Astrocyte of the spinal cord (primary cell): ENCODE results near the gene PEX26.
"Not testable (repeated sequence)": the region's sequence is repeated elsewhere in the genome, so short reads cannot be mapped to it uniquely, and the experiment has no call there.

Experiments
- DNase-seq: peaks from one replicate; pipeline ENCODE4 v3.0.0; 2011; ENCODE audit warnings: low read depth, low spot score
- H3K4me3 ChIP-seq: 2 replicates; pipeline ENCODE4 v1.5.1; 2011; ENCODE audit warnings: low read depth, mild to moderate bottlenecking, low read length, moderate library complexity
- in situ Hi-C: cut with HindIII; loops from 2 replicates; pipeline ENCODE4 v1.10.0; 2017; ENCODE audit warnings: low sequenced_read_pairs
- TF ChIP-seq, protein P1 (sequence below): IDR thresholded peaks from 2 replicates; pipeline ENCODE4 v1.5.1; 2012; ENCODE audit warnings: low read depth, mild to moderate bottlenecking, low read length, inconsistent platforms

The PEX26 gene

DNA sequence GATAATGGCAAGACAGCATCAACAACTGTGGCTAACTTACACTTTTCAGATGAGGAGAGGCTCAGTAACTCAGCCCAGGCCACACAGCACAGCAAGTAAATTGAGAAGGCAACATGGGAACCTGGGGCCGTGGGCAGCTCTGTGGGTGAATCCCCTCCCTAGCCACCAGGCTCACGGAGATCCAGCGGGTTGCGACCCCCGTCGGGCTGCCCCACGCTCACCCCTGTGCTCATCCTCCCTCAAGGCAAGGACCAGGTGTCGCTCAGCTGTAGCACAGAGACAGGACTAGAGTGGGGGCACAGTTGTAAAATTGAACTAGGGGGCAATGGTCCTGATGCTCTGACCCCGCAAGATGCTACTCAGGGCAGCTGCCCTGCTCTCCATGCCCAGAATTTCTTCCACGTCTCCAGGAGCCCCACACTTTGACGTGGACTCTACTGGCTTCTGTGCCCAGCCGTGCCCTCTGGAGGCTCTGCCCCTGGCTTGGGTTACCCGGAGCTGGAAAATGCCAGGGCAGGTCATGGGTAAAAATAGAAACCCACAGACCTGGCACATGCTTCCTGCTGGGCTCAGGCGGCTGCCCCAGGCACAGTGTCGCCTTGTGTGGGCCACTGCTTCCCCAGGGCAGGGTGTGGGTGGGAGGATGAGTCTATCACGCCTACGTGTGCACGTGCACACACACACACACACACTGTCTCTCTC lies 41.8 kb downstream of the PEX26 start:
- H3K4me3 ChIP-seq, result no peak overlapping the region
- TF ChIP-seq, protein P1, sequence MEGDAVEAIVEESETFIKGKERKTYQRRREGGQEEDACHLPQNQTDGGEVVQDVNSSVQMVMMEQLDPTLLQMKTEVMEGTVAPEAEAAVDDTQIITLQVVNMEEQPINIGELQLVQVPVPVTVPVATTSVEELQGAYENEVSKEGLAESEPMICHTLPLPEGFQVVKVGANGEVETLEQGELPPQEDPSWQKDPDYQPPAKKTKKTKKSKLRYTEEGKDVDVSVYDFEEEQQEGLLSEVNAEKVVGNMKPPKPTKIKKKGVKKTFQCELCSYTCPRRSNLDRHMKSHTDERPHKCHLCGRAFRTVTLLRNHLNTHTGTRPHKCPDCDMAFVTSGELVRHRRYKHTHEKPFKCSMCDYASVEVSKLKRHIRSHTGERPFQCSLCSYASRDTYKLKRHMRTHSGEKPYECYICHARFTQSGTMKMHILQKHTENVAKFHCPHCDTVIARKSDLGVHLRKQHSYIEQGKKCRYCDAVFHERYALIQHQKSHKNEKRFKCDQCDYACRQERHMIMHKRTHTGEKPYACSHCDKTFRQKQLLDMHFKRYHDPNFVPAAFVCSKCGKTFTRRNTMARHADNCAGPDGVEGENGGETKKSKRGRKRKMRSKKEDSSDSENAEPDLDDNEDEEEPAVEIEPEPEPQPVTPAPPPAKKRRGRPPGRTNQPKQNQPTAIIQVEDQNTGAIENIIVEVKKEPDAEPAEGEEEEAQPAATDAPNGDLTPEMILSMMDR, result no peak
- DNase-seq, result no peak
- in situ Hi-C loops, result no loop called here

DNA sequence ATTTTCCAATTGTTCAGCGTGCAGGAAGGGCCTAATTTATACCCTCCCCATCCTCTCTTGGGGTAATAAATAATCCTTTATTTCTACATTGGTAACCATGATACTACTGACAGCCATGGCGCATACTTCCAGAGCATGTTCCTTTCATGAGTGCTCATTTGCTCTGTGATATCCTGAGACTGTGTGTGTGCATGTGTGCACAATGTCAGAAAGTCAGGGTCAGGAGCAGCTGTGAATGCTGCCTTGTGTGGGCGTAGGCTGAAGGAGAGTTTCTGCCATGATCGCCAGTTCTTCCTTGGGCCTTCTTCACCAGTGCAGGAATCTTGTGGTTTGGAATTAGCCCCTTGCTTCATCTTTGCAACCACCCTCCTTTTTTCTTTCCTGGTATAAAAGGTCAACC lies 43.1 kb downstream of the PEX26 start:
- TF ChIP-seq, protein P1, result no peak
- in situ Hi-C loops, result no loop called here
- H3K4me3 ChIP-seq, result no peak overlapping the region
- no peak for DNase-seq

DNA sequence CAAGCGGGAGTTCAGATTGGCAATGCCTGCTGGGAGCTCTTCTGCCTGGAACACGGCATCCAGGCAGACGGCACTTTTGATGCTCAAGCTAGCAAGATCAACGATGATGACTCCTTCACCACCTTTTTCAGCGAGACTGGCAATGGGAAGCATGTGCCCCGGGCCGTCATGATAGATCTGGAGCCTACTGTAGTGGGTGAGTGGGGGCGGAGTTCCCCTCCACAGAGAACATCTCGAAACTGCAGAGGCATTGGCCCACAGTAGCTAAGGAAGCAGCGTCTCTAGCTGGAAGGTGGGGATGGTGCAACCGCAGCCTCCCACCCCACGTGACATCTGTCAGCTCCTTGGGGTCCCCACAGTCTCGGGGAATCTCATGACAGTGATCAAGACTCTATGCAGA lies 43.7 kb downstream of the PEX26 start:
- DNase-seq, result no peak
- no peak overlapping the region for H3K4me3 ChIP-seq
- TF ChIP-seq, protein P1, result no peak
- in situ Hi-C loops, result no loop called here

DNA sequence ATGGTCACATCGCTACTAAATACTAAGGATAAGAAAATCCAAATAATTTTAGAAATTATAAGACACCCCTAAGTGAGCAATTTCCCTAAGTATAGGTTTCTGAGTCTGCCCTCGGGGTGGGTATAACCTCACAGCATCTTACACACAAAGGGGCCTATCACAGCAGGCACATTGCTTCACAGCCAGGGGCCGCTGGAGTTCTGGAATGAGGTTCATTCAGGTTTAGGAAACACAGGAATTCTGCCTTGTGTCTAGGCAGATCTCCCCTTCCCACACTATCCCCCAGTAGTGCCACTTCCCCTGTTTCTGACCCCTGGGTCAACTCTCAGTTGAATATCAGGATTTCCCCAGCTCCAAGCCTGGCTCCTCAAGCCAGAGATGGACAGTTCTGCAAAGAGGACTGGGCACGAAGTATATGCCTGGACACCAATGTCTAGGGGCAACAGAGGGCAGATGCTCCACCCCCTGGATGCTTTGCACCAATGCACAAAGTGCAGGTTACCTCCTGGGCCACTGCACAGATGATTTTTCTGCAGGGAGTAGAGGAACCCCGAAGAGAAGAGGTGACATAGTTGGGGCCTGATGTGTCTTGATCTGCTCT lies 44.3 kb downstream of the PEX26 start:
- in situ Hi-C loops, result no loop called here
- no peak overlapping the region for H3K4me3 ChIP-seq
- no peak for DNase-seq
- TF ChIP-seq, protein P1, result no peak

DNA sequence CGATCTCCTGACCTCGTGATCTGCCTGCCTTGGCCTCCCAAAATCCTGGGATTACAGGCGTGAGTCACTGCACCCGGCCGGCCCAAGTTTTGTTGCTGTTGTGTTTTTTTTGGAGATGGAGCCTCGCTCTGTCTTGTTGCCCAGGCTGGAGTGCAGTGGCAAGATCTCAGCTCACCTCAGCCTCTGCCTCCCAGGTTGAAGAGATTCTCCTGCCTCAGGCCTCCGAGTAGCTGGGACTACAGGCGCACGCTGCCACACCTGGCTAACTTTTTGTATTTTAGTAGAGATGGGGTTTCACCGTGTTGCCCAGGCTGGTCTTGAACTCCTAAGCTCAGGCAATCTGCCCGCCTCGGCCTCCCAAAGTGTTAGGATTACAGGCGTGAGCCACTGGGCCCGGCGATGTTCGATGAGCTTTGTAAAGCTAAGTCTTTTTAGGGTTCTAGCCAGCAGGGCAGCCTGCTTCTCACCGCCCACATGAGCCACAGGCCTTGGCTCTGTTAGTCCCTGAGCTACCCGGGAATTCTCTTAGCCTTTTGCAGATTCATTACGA lies 45.8 kb downstream of the PEX26 start:
- DNase-seq, H3K4me3 ChIP-seq, in situ Hi-C loops: not testable (repeated sequence)

DNA sequence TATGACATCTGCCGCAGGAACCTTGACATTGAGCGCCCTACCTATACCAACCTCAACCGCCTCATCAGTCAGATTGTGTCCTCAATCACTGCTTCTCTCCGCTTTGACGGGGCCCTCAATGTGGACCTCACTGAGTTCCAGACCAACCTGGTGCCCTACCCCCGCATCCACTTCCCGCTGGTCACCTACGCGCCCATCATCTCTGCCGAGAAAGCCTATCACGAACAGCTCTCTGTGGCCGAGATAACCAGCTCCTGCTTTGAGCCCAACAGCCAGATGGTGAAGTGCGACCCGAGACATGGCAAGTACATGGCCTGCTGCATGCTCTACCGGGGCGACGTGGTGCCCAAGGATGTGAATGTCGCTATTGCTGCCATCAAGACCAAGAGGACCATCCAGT lies 48.8 kb downstream of the PEX26 start:
- in situ Hi-C loops, result no loop called here
- no peak for DNase-seq
- TF ChIP-seq, protein P1, result no peak
- no peak overlapping the region for H3K4me3 ChIP-seq

DNA sequence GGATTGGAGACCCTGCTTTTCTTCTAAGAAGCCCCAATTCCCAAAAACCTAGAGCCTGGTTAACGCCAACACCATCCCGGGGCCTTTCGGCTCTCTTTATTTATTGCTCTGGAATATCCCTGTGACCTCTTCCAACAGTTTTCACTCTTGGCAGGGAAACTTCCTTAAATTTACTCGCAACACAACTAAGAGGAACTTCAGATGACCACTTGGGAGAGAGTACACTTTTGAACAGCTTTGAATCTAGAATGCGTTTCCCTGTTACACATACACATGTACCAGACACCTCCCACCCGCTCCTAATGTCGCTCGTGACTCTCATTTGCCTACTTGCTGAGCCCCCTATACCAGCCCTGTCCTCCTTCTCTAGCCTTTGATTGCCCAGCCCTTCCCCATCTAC lies 52.2 kb downstream of the PEX26 start:
- no peak for DNase-seq
- in situ Hi-C loops, result no loop called here
- TF ChIP-seq, protein P1, result no peak
- no peak overlapping the region for H3K4me3 ChIP-seq
